AG10803 (cell line): ENCODE data around the gene OAS1.

Experiments
- DNase-seq: peaks from one replicate; pipeline ENCODE4 v3.0.0; 2010; ENCODE audit warnings: low read depth
- H3K4me3 ChIP-seq: 2 replicates; pipeline ENCODE4 v1.5.1; 2011; ENCODE audit warnings: mild to moderate bottlenecking, low read length, control low read depth
- TF ChIP-seq, protein P1 (sequence below): conservative IDR thresholded peaks from 2 replicates; pipeline ENCODE4 v1.5.1; 2011; ENCODE audit warnings: mild to moderate bottlenecking, low read length, control low read depth, inconsistent platforms

OAS1 gene

DNA sequence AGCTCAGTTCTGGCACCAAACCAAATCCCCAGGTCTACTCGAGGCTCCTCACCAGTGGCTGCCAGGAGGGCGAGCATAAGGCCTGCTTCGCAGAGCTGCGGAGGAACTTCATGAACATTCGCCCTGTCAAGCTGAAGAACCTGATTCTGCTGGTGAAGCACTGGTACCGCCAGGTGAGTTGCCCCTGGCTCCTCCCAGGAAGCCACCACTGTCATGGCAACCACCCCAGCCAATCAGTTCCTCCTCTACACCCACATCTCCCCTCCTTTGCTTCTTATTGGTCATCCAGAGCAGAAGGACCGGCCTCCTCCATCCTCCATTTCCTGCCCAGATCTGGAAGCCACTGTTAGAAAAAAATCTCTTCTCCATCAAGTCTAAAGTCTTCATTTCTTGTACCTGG is 54.3 kb downstream of the OAS1 start:
- DNase-seq, result no peak
- TF ChIP-seq, protein P1, sequence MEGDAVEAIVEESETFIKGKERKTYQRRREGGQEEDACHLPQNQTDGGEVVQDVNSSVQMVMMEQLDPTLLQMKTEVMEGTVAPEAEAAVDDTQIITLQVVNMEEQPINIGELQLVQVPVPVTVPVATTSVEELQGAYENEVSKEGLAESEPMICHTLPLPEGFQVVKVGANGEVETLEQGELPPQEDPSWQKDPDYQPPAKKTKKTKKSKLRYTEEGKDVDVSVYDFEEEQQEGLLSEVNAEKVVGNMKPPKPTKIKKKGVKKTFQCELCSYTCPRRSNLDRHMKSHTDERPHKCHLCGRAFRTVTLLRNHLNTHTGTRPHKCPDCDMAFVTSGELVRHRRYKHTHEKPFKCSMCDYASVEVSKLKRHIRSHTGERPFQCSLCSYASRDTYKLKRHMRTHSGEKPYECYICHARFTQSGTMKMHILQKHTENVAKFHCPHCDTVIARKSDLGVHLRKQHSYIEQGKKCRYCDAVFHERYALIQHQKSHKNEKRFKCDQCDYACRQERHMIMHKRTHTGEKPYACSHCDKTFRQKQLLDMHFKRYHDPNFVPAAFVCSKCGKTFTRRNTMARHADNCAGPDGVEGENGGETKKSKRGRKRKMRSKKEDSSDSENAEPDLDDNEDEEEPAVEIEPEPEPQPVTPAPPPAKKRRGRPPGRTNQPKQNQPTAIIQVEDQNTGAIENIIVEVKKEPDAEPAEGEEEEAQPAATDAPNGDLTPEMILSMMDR, result no peak
- H3K4me3 ChIP-seq, result no peak overlapping the region

DNA sequence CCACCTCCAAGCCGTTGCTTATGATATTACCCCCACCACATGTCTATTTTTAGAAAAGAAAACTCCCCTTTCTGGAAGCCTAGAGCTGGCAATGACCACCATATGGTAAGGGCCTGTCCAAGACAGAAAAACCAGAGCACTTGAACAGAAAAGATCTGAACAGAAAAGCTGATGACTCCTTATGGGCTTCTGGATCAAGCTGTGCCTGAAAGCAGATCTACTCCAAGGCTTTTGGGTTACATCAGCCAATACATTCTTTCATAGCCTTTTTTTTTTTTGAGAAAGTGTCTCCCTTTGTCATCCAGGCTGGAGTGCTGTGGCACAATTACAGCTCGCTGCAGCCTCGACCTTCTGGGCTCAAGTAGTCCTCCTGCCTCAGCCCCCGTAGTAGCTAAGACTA is 54.8 kb downstream of the OAS1 start:
- no peak overlapping the region for H3K4me3 ChIP-seq
- TF ChIP-seq, protein P1, result no peak
- DNase-seq, result no peak

DNA sequence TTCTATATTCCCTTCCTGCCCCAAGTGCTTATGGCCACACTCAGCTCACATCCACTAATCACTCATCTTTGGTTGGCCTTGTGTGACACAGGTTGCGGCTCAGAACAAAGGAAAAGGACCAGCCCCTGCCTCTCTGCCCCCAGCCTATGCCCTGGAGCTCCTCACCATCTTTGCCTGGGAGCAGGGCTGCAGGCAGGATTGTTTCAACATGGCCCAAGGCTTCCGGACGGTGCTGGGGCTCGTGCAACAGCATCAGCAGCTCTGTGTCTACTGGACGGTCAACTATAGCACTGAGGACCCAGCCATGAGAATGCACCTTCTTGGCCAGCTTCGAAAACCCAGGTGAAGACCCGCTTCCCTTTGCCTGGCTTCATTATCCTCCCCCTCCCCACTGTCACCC is 55.8 kb downstream of the OAS1 start:
- DNase-seq, result no peak
- no peak overlapping the region for H3K4me3 ChIP-seq
- TF ChIP-seq, protein P1, result no peak

DNA sequence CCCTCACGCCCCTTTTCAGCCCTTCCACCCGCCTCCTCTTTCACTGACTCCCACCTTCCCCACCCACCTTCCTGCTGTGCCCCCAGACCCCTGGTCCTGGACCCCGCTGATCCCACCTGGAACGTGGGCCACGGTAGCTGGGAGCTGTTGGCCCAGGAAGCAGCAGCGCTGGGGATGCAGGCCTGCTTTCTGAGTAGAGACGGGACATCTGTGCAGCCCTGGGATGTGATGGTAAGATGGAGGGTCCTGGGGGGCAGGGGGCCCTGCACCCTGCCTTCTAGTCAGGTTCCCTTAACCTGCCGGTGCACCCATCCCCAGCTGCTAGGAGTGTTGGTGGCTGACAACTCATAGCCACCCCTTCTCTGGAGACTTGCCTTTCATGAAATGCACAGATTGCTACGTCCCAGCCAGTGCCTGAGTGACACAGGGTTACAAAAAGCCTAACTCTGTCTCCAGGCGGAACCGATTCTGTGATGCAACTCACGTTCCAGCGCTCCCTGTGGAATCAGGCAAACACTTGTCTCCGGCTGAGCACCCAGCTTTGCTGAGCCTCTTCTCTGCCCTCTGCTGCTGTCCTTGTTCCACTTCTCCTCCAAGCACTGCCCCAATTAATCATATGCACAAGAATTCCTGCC is 56.6 kb downstream of the OAS1 start:
- DNase-seq, result no peak
- no peak overlapping the region for H3K4me3 ChIP-seq
- TF ChIP-seq, protein P1, result no peak

DNA sequence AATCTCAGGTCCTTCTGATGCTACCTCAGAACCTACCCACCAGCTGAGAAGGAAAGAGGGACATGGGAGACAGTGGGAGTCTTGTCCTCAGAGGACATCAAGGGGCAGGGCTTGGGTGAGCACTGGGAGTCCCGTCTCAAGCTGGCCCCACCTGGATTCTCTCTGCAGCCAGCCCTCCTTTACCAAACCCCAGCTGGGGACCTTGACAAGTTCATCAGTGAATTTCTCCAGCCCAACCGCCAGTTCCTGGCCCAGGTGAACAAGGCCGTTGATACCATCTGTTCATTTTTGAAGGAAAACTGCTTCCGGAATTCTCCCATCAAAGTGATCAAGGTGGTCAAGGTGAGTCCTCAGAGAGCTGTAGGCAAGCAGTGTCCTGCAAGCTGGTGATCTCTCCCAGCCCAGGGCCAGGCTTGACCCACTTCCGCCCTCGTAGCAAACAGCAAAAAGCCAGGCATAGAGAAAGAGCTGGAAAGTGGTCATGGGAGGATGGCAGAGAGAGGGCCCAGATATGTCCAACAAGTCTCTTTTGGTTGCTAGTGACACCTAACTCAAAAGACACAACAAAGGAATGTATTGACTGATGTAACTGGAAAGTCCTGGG is 57.4 kb downstream of the OAS1 start:
- DNase-seq, result no peak
- no peak overlapping the region for H3K4me3 ChIP-seq
- TF ChIP-seq, protein P1, result no peak

DNA sequence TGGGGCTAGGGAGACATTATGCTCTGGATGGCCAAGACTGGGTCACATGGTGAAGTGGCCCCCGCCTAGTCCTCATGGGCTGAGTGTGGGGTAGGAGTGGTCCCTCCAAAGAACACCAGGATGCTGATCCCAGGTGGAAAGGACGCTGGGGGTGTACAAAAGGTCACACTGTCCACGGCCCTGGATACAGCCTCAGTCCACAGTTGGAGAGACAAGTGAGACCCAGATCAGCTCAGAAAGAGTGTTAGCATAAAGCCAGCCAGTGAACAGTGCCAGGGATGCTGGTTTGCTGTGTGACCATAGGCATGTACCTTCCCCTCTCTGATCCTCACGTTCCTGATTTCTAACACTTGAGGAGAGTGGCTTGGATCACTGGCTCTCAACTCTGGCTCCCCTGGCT is 58.2 kb downstream of the OAS1 start:
- DNase-seq, result no peak
- H3K4me3 ChIP-seq, result no peak overlapping the region
- TF ChIP-seq, protein P1, result no peak

DNA sequence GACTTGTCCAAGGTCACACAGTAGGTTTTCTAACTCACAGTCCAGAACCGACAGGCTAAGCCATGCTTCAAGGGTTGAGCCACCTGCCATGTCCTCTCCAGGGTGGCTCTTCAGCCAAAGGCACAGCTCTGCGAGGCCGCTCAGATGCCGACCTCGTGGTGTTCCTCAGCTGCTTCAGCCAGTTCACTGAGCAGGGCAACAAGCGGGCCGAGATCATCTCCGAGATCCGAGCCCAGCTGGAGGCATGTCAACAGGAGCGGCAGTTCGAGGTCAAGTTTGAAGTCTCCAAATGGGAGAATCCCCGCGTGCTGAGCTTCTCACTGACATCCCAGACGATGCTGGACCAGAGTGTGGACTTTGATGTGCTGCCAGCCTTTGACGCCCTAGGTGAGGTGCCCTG is 58.9 kb downstream of the OAS1 start:
- no peak for DNase-seq
- TF ChIP-seq, protein P1, result no peak
- no peak overlapping the region for H3K4me3 ChIP-seq
